Germinal center (tissue), 1 donor: ENCODE results near the gene AQP10.
A peak's percentile ranks its signal among the peaks of the same experiment; 100 is the strongest.
"Not testable (repeated sequence)": the region's sequence is repeated elsewhere in the genome, so short reads cannot be mapped to it uniquely, and the experiment has no call there.

Source experiments
- DNase-seq: peaks from one replicate; pipeline ENCODE4 v3.0.0; 2012; ENCODE audit warnings: mixed read lengths, low spot score

The AQP10 gene

GRCh38 chr1:154344977-154345837, 24.3 kb downstream of the AQP10 start:
- no peak for DNase-seq

- DNase-seq: no peak
These were observed 25.5 kb downstream of the AQP10 start for GRCh38 chr1:154346276-154346917.

- DNase-seq: no peak
These were observed 27.1 kb downstream of the AQP10 start for GRCh38 chr1:154347961-154348360.

DNA sequence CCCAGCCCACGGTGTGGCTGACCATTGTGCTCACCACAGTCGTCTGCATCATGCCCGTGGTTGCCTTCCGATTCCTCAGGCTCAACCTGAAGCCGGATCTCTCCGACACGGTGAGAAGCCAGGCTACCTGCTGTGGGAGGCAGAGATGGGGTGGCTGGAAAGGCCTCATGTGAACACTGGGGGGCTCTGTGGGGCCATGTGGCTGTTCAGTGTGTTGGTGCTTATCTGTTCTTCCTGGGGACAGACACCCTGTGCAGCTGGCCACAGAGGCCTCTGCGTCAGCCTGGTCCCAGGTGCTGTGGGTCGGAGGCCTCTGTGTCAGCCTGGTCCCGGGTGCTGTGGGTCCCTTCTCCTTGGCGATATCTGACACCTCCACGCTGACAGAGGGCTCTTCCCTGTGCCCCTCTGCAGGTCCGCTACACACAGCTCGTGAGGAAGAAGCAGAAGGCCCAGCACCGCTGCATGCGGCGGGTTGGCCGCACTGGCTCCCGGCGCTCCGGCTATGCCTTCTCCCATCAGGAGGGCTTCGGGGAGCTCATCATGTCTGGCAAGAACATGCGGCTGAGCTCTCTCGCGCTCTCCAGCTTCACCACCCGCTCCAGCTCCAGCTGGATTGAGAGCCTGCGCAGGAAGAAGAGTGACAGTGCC, 27.7 kb downstream of the AQP10 start:
- no peak for DNase-seq

DNA sequence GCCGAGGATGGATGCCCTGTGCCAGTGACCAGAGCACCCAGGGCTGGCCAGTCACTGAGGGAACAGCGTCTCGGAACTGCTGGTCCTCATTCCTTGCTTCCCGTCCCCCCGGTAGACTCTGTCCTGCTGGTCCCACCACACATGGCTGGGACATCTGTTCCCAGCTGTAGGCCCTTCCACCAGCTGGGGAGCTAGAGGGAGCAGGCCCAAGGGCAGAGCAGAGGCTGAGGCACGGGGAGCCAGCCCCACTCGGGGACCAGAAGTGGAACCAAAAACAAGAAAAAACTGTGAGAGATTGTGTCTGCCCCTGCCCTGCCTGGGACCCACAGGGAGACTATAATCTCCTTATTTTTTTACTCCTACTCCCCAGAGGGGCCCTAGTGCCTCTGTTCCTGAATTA, 28.2 kb downstream of the AQP10 start:
- DNase-seq: peak; percentile 0

DNA sequence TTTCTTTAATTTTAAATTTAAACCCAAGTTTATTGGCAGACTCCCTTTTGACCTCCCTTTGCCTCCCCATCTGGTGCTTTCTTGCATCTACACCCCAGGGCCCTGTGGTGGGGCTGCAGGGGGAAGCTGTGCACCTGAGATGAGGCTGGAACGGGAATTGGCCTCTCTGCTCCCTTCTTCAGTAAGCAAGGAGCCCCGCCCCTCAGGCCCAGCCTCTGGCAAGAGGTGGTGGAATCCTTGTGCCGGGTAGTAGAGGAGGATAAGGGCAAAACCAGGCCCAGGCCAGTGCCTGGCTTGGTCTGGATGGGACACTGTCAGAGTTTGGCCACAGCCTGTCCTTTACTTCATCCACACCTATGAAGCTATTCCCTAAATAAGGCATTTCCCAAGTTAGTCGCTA, 29.5 kb downstream of the AQP10 start:
- DNase-seq: peak; percentile 1

- peak; percentile 0 for DNase-seq
These were observed 30.6 kb downstream of the AQP10 start for GRCh38 chr1:154351363-154352068.

GRCh38 chr1:154352245-154352580, 31.3 kb downstream of the AQP10 start:
- peak; percentile 0 for DNase-seq

DNA sequence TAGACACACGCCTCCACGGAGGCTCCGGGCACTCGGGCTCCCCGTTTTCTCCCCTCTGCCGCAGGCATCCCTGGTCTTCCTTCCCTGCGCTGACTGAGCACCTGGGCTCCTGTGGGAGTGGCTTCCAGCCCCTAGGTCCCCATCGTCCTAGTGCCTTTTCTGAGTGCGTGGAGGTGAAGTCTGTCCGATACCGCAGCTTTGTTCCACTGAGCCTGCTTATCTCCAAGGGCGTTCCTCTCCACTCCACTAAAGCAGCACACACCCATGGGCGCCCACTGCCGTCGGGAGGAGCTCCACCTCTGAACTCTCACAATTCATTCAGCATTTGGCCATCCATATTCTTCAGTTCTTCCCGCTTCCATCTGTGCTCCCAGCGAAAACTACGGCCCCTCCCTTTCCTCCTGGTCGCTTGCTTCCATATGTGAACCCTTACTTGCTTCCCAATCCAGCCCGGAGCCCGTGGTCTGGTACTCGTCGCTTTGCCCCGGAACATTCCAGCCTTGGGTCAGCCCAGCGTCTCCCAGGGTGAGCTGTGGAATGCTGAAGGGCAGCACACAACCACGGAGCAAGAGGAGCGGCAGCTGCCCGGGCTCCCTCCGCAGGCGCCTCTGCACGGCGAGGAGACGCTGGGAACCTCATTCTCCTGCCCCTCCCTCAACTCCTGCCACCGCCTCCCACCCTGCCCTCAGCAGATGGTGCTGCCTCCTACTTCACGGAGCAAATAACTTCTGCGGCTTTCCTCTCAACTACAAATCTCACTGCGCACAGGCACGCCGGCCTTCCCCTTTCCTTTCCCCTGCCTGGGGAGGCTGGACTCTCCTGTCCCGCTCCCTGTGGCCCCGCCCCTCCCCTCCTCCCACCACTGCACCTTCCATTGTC, 31.9 kb downstream of the AQP10 start:
- peak; percentile 6 for DNase-seq

DNA sequence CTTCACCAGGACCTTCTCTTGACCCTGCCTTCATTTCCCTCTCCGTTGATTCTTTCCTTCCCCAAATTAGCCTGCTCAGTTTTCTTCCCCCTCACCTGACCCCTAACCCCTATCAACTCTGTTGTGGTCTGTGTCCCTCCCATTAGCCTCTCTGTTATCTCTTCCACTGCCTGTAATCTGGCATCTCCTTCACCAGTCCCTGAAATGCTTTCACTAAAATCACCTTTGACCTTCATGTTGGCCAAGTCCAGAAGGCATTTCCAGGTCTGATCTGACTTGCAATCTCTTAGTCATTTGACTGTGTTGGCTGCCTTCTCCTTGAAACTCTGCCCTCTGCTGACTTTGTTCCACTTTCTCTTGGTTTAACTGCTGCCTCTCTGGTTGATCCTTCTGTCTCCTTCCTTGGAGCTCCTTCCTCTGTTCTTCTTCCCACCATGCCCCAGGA, 32.6 kb downstream of the AQP10 start:
- peak; percentile 9 for DNase-seq

- peak; percentile 1 for DNase-seq
These were observed 33.1 kb downstream of the AQP10 start for GRCh38 chr1:154353966-154354365.

DNA sequence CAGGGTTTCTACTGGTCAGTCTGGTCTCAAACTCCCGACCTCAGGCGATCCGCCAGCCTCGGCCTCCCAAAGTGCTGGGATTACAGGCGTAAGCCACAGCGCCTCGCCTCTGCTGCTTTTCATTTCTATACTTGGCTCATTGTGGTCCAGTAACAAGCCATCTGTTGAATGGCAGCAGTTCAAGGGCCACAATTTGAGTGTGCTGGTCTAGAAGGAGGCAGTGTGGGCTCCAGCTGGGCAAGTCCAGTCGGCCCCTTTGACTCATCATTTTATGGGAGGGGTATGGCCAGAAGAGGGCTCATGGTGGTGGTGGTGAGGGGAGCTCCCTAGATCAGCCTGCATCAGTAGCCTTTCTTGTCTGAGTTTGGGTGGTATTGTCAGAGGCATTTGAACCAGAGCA, 37.6 kb downstream of the AQP10 start:
- DNase-seq: no peak

GRCh38 chr1:154360288-154360687, 39.4 kb downstream of the AQP10 start:
- DNase-seq: no peak

- DNase-seq: not testable (repeated sequence)
These were observed 40.0 kb downstream of the AQP10 start for GRCh38 chr1:154360881-154361280.

- no peak for DNase-seq
These were observed 40.5 kb downstream of the AQP10 start for GRCh38 chr1:154361357-154361756.

DNA sequence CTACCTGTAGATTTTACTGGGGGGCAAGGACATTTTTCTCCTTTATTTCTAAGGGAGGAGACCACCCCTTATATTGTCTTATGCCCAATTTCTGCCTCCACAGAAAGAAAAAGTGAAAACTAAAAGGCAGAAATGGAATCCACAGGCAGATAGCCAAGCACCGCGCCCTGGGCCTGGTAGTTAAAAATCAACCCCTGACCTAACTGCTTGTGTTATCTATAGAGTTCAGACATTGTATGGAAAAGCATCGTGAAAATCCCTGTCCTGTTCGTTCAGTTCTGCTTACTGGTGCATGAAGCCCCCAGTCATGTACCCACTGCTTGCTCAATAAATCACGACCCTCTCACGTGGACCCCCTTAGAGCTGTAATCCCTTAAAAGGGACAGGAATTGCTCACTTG, 50.5 kb downstream of the AQP10 start:
- DNase-seq: no peak

GRCh38 chr1:154373777-154374357, 53.0 kb downstream of the AQP10 start:
- not testable (repeated sequence) for DNase-seq
